Measurements from ENCODE around the gene FEV.

FEV gene

GRCh38 chr2:219016721-219017120 is 31.7 kb upstream of the FEV start:
- DNase-seq = no peak

- DNase-seq = no peak
These were observed 25.9 kb upstream of the FEV start for GRCh38 chr2:219010873-219011272.

GRCh38 chr2:219010162-219010756 is 25.3 kb upstream of the FEV start:
- peak; percentile 68 for DNase-seq

GRCh38 chr2:219009294-219009693 is 24.3 kb upstream of the FEV start:
- no peak for DNase-seq

GRCh38 chr2:219003979-219004378 is 19.0 kb upstream of the FEV start:
- no peak for DNase-seq

- no peak for DNase-seq
These were observed 18.3 kb upstream of the FEV start for GRCh38 chr2:219003267-219003634.

- peak; percentile 64 for DNase-seq
These were observed 17.6 kb upstream of the FEV start for GRCh38 chr2:219002395-219003266.

GRCh38 chr2:219001577-219002394 is 16.8 kb upstream of the FEV start:
- peak; percentile 99 for DNase-seq

- no peak for DNase-seq
These were observed 16.2 kb upstream of the FEV start for GRCh38 chr2:219001100-219001576.

- no peak for DNase-seq
These were observed 15.6 kb upstream of the FEV start for GRCh38 chr2:219000569-219000960.

- peak; percentile 96 for DNase-seq
These were observed 15.0 kb upstream of the FEV start for GRCh38 chr2:218999881-219000568.

- DNase-seq = no peak
These were observed 14.3 kb upstream of the FEV start for GRCh38 chr2:218999021-218999880.

GRCh38 chr2:218998414-218999002 is 13.5 kb upstream of the FEV start:
- DNase-seq = no peak

GRCh38 chr2:218997731-218998130 is 12.7 kb upstream of the FEV start:
- DNase-seq = peak; percentile 59

GRCh38 chr2:218996937-218997336 is 12.0 kb upstream of the FEV start:
- DNase-seq = peak; percentile 86

- DNase-seq = peak; percentile 91
These were observed 11.2 kb upstream of the FEV start for GRCh38 chr2:218995972-218996711.

GRCh38 chr2:218995561-218995960 is 10.6 kb upstream of the FEV start:
- no peak for DNase-seq

- DNase-seq = peak; percentile 89
These were observed 8.6 kb upstream of the FEV start, which contains the start of gene CRYBA2 for GRCh38 chr2:218993345-218994315. Gene CRYBA2 (minus strand): TSS chr2:218993422. CDS start chr2:218993176, 246 bp downstream.

- DNase-seq = no peak
These were observed 7.8 kb upstream of the FEV start for GRCh38 chr2:218992703-218993344.

All from COR-L47 (cell line).